DMS53 treated with DMSO at 0.1 percent for 48 hours (cell line): ENCODE results near the gene MUSK.

Source experiments
- DNase-seq: peaks from one replicate; lab custom pipeline; 2025; ENCODE audit not compliant: unreplicated experiment; lab: John Stamatoyannopoulos, UW

MUSK gene

DNA sequence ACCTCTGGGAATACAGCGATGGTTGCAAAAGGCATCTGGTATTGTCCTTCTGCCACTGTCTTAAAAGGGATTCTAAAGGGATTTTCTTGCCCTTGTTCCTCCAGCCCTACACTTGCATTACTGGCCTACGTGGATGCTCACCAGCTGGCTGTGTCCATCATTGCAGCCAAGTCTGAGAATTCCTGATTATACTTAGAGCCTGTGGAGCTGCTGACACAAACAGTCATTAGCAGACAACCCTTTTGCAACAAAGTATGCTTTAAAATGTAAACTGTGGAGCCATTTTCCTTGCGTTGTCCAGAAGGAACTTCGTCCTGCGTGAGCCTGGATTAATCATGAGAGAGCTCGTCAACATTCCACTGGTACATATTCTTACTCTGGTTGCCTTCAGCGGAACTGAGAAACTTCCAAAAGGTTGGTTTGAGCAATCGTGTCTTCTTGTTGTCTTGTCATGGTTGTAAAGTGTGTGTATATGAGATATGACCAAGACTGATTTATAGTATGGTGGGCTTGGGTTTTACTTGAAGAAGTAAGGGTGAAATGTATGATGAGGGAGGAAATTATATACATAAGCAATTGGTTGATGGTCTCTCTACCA, at the start of gene MUSK:
TSS of gene MUSK (plus strand) at position 222 of the 598 bp plus-strand sequence. CDS start at position 336, 114 bp downstream.
- no peak for DNase-seq

- DNase-seq = no peak
Measured at GRCh38 chr9:110619831-110620230, 48.8 kb upstream of the MUSK start.

DNA sequence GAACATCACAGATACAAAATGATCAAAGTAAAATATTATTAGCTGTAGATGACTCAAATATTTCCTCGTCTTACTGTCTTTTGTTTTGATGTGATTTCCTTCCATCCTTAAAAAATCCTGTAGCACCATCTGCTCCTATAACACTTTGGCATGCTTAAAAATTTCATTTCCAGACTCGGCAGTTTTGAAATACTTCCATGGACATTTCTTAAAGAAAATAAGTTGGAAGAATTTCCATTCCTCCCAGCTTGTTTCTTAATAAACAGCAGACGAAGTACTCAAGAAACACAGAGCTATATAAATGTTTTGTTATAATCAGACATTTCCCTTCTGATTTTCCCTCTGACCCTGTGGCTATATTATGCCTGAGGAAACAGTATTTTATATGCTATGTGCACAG, 47.9 kb upstream of the MUSK start:
- DNase-seq = no peak

DNA sequence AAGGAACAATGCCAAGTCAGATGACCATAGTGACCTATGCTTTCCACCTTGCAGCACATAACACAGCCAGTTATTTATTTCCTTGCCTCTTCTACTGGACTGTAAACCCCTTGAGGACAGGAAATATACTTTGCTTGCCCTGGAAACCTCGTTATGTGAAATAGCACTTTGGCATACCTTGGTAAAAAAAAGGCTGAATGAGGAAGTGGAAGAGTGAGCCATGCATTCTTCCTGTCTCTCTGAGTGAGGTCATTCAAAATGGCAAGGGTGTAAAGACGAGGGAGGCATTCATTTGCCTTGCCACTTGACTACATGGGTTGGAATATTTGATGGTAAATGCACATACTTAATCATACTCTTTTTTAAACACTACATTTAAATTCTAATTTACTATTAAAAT, 46.2 kb upstream of the MUSK start:
- DNase-seq = no peak

- peak; percentile 52 for DNase-seq
Measured at GRCh38 chr9:110623462-110624025, 45.0 kb upstream of the MUSK start.

GRCh38 chr9:110626101-110626829, 42.3 kb upstream of the MUSK start:
- DNase-seq = no peak

GRCh38 chr9:110635589-110635988, 33.0 kb upstream of the MUSK start:
- no peak for DNase-seq

GRCh38 chr9:110638381-110638954, 30.1 kb upstream of the MUSK start:
- peak; percentile 30 for DNase-seq

DNA sequence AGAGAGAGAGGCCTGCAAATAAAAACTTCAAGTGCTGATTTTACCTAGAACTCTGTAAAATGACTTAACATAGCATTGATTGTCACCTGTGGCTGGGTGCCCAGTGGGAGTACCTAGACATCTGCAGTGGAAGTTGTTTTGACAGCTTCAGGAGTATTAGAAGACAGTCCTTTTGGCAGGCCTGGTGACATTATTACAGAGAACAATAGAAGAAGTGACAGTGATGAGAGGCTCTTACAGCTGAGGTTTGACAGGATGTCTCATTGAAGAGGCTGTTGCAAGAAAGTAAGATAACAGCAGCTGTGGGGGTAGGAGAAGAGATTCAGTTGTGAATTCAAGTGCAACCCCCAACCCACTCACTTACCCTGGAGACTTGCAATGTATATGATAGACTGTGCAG, 27.9 kb upstream of the MUSK start:
- DNase-seq = peak; percentile 16

DNA sequence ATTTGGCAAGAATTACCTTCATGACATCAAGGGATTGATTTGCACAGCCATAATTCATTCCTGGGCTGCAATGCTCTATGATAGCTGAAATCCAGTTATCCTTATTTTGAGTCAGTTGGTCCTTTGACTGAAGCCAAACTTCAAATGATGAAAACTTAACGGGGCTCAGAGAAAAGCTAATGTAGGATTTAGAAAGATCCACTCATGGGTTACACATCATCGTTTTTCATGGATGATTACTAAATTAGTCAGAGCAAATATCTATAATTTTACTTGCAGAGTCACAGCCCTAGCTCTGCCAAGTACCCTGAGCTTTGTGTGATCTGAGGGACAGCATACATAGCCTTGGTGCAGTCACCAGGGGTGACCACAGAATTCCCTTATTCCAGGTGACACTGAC, 27.3 kb upstream of the MUSK start:
- no peak for DNase-seq

DNA sequence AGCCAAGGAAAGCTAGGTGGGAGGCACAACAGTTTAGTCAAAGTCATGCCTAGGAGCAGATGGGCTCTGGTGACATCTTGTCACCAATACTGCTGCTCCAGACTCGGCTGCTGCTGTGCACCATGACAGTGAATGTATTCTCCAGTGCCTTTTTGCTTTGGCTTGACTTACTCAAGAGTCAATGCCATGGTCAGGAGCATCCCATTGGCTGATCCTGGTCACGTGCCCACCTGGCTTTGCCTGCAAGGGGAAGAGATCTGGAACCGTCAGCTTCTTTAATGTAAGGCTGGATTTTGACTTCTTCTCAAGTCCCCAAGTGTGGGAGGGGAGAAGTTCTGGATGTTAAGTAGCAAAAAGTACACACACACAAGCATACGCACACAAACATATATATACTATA, 19.9 kb upstream of the MUSK start:
- DNase-seq = no peak

DNA sequence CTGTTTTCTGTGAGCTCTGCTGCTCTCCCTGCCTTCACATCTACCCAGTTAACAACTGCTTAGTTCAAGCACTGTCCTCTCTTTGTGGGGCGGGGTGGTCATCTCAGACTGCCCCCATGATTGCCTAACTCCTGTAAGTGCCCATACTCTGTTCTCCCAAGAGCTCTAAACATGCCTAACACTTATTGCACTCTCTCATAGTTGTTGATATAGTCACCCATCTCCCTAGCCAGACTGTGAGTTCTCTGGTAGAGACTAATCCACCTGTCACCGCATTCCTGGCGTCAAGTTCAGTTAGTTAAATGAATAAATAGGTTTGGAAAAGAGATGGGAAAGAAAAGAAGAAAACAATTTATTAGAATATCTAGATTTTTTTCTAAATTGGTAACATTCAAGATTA, 18.3 kb upstream of the MUSK start:
- DNase-seq = no peak

- DNase-seq = no peak
Measured at GRCh38 chr9:110650991-110651411, 17.6 kb upstream of the MUSK start.

DNA sequence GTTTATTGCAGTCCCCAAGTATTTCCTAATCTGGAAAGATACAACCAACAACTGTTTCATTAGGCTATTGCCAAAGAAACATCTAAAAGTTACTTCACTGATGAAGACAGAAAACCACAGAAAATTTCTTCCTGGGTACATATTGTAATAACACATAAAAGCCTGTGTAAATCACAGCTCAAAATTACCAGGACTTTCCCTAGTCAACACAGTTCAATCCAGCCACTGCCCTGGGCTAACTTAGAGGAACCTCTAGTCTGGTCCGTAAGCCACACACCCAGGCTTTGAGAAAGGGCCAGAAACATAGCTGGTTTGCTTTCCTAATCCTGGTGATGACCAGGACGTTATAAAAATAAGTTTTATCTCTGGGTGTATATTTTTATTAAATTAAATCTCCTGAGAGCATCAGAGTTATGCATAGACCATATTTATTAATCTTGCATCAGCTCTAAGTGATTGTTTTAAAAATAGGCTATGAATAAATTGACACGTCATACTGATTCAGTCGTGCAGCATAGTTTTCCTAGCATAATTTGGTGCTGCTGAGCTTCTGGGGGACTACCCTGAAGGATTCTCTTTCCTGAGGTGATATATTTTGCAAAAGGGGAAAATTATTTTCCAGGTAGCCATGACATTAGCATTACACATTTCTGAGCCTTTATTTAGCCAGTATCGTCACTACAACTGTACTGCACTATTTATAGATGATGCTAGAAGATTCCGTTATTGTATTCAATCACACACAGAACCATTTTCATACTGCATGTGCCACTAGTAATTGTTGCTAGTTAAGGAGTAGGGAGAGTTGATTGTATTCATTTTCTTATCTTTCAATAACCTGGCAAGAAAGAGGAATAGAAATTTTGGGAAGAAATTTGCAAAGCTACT, 12.6 kb upstream of the MUSK start:
- DNase-seq = no peak

- DNase-seq = no peak
Measured at GRCh38 chr9:110659891-110660541, 8.6 kb upstream of the MUSK start.

DNA sequence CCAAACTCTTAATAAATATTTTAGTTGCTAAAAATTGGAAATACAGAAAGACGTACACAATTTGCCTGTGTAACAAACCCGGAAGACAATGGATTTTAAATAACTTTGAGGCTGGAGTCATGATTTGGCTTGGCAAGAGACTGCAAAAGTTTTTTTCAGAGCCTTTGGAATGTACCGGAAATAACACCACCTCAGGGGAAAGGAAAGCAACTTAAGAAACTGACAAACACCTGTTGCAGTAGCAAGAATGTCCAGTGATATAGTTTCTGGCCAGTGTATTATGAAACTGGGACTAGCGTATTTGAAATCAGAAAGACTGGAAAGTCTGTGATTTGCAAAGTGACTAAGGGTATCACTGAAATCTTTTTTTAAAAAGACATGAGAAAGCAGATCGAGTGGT, 842 bp downstream of the MUSK start:
- DNase-seq = no peak

DNA sequence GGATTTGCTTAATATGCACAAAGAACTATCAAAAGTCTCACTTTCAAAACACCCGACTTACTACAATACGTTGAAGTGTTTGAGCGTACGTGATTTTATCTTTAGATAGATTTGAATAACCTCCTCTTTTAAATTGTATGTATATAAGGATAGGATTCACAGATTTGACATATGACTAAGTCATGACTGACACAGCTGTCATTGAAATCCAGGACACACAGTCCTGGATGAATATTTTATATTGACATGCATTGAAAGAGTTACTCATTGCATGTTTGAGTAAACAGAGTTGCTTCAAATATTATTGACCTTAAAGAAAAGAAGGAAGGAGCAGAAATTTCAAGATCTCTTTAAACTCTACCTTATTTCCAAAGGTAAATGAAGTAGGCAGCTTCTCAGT, 3.3 kb downstream of the MUSK start:
- DNase-seq = no peak

- peak; percentile 15 for DNase-seq
Measured at GRCh38 chr9:110672873-110673510, 4.4 kb downstream of the MUSK start.

DNA sequence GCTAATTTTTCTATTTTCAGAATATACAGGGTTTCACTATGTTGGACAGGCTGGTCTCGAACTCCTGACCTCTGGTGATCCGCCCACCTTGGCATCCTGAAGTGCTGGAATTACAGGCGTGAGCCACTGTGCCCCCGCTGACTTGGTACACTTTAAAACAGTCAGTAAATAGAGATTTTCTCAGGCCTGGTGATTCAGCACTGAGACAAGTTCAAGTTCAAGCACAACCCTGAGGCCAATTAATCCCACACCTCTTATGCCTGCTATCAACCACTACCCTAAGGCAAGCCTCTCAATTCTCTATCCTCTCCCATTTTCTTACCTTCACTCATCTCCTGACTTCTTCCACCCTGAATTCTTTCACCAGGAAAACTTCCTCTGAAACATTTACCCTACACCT, 18.9 kb downstream of the MUSK start:
- DNase-seq = no peak

DNA sequence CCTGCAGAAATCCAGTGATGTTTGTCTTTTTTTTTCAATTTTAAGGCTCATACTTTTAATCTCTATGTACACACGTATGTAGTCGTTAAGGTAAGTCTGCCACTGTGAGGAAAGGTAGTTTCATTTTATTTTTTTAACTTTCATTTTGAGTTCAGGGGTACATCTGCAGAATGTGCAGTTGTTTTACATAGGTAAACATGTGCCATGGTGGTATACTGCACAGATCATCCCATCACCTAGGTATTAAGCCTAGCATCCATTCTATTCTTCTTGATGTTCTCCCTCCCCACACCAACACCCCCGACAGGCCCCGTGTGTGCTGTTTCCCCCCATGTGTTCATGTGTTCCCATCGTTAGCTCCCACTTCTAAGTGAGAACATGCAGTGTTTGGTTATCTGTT, 19.7 kb downstream of the MUSK start:
- DNase-seq = no peak
